Stimulated activated CD8-positive, alpha-beta memory T cell treated with anti-CD3 and anti-CD28 coated beads, Interleukin-2, amount 100 ng/mL, for 1 hour (primary cell): ENCODE measurements around the gene RALGDS.

ENCODE experiments used
- DNase-seq, 2 donors: peaks; one replicate each; pipeline ENCODE4 v3.0.0-alpha.2; 2020; ENCODE audit warnings: low read depth in 2 of 2

Gene RALGDS

DNA sequence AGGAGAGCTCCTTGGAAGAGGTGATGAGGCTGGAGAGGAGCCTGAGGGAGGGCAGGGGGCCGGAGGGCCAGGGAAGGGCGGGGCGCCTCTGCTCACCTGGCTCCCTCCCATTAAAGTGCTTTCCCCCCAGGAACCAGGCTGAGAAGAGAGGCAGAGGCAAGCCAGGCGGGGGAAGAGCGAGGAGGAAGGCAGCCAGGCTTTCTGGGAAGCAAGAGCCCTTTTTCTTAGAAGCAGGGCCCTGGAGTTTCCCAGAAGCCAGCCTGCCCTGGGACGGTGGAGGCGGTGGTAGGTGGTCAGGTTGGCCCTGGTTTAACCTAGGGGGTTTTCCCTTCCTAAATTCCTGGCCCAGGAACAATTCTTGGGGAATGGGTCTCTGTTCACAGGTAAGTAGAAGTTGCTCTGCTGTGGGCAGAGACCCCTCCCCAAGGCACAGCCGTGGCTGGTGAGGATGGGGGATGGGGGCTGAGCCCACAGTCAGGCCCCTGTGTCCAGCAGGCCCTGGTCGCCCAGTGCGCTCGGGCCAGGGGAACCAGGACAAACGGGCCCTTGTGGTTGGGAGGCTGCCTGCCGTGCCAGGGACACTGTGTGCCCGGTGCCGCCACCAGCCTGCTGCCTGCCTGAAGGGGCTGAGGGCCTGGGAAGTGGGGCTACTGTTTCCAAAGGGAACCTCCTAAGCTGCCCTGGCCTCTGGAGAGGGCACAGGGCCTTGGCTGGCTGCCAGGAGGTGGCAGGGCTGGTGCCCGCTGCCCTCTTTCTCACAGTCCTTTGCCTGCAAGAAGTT is 16.6 kb upstream of the RALGDS start:
- no peak for DNase-seq

DNA sequence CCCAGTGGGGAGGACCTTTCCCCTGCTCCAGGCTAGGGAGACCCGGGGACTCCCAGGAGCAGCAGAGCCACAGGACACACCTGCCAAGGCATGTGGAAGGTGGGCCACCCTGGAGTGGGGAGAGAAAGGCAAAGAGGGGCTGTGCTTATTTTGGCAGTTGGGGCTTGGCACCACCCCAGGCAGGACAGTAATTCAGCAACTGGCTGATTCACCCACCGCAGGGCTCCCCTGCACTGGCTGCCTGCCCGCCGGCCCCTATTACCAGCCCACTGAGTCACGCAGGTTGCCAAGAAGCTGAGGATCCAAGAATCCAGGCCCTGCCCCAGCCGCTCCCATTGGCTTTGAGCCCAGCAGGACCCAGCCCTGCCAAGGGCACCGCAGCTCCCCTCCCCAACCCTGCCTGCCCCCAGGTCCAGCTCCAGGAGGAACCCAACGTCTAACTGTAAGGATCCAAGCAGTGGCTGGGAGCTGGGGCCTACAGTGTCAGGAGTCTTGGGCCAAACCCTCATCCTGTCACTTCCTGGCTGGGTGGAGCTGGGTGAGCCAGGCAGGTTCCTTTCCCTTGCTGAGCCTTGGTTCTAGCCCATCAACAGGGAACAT is 14.2 kb upstream of the RALGDS start:
- no peak for DNase-seq

- DNase-seq, result no peak
Measured at GRCh38 chr9:133134388-133135145, 13.5 kb upstream of the RALGDS start.

DNA sequence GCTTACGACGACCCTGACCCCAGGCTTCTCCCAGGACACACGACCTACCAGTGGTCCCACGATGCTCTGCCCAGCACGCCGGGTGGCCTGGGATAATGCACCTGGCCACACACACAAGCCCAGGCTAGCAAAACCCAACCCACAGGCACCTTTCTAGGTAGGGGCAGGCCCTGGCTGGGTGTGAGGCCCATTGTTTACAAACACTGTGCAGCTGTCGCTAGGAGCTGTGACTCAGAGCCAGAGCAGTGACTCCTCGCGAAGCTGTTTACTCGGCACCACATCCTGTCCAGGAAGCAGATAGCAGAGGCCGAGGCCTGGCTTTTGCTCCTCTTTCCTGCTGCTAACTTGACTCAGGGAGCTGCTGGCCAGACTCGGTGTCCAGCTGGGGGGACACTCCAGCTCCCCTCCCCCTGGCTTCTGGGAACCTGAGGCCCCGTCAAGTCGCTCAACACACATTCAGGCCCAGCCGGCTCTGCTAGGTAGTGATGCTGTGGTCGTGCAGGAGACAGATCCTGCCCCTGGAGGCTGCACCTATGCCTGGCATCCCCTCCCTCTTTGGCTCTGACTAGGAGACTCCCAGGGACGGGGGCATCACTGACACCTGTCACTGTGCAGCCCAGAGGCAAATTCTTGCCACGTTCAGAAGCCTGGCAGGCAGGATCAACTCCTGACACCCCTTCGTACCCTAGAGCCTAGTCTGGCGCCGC is 12.8 kb upstream of the RALGDS start:
- peak; percentile 71 to 78 for DNase-seq

GRCh38 chr9:133132174-133132573 is 11.1 kb upstream of the RALGDS start:
- no peak for DNase-seq

DNA sequence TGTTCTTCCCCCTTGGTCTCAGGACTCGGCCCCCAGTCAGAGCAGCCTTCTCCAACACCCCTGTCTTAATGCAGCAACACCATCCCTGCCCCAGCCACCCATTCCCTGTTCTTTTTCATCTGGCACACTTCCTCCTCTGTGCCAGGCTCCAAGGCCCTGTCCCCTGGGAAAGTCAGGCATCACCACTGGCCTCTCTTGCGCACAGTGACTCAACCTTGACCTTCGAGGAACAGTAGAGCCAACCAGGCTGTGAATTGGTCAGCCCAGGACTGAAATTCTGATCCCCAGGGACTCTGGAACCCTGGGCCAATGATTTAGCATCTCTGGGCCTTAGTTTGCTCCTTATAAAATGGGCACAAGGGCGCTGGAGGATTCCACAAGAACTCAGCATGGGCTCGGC is 10.5 kb upstream of the RALGDS start:
- DNase-seq, result no peak

DNA sequence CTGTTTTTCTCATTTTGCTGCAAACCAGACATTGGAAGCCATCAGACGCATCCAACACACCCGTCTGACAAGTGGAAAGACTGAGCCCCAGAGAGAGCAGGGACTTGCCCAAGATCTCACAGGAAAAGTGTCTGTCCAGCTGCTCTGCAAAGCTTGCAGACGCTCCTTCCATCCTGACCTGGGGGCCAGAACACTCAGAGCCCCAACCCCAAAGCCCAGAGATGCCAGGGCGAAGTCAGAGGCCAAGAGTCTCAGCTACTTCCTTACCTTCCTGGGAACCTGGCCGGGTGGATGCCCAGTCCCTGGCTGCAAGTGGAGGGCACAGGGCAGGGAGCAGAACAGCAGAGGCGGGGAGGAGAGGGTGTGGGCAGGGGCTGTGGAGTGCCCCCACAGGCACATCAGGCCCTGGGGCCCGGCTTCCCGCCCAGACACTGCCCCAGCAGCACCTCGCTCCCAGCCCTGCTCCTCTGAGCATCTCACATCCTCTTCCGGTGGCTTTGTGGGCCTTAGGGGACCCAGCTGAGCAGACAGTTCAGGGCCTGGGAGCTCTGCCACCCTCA is 9.7 kb upstream of the RALGDS start:
- DNase-seq, result no peak

DNA sequence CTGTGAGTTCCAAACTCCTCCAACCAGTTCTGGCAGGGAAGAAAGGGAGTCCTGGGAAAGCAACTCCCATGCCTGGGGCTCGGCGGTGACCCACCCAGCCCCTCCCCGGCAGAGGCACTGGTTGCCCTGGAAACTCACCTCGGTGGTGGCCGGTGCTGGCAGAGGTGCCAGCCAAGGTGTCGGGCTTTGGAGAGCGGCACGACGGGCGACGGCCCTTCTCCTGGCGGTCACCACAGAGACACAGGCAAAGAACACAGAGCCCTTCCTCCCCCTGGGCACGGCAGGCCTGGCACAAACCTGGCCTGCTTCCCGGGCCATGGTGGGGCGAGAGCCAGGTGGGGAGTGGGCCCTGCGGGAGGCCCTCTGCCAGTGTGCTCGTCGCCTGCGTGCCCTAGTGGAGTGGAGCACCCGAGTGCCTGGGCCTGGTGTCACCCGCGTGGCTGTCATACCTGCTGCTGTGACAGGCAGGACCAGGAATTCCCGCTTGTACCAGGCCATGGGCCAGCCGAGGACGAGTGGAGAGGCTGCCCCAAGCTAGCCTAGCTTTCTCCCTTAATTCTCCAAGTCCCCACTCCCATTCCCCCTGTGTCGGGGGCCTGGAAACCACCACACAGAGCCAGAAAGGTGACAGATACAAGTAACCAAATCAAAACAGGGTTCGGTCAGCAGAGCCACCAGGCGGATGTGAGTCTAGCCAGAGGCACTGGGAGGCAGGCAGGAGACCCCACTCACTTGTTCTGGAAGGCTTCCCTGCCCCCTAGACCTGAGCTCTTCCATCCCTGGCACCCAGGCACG is 8.2 kb upstream of the RALGDS start:
- no peak for DNase-seq

- DNase-seq, result no peak
Measured at GRCh38 chr9:133128152-133128551, 7.1 kb upstream of the RALGDS start.

DNA sequence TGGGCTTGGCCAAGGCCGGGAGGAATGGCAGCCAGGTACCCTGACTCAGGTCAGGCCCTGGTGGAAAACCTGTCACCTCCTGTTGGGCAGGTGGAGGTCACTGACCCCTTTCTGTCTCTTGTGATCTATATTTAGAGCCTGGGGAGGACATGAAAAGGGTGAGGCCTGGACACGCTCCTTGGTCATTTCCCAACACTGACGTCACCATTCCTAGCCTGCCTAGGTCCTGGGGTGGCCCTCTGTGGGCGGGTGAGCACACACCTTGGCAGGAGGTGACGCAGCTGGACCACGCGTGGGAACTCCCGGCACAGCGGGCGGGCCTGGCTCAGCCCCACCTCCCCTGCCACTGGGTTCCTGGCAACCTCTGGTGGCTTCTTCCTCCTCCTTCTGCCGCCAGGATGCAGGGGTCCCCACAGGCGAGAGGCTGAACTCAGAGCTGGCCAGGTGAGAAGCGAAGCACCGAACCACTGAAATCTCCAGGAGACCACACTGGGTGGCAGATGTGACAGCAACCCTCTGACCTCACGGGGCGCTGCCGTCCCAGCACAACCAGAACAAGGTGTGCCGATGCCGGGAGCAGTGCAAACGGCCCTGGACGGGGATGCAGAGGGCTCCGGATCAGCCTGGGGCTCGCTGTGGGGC is 6.4 kb upstream of the RALGDS start:
- no peak for DNase-seq

DNA sequence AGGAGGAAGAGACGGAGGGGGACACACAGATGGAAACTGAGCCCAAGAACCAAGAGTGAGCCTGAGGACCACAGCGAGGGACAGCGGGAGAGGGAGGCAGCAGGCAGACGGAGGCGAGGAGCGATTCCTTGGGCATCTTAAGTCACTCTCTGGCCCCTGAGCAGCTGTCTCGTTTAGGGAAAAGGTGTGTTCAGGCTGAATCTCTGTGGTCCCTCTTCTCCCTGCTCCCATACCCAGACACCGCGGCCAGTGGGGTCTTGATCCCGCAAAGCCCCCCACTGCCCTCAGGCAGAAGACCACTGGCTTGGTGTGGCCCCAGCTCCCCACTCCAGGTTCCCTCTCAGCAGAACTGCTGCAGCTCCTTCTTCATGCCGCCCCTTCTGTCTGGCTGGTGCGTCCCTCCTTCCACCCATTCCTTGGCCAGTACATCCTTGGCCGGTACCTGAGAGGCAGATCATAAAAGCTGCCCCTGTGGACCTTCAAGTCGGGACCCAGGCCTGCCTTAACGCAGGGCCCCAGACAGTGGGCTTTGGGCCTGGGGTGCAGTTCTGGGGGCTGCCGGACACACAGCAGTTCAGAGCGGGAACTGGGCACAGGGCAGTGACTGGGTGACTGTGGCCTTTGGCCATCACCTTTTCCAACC is 5.8 kb upstream of the RALGDS start:
- no peak for DNase-seq

- no peak for DNase-seq
Measured at GRCh38 chr9:133125941-133126696, 5.1 kb upstream of the RALGDS start.

DNA sequence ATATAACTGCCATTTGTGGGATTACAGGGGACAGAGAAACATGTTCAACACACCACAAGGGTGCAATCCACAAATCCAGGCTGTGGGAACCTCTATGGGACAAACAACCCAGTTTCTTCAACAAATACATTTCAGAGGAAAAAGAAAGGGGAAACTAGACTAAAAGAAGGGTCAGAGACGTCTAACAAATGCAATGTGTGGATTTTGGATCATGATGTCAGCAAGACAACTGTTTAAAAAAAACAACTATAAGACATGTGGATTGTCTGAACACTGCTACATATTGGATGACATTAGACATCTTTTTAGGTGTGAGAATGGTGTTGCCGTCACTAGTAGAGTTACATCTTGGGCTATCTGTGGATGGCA is 3.9 kb upstream of the RALGDS start:
- no peak for DNase-seq

GRCh38 chr9:133124123-133124906 is 3.3 kb upstream of the RALGDS start:
- DNase-seq, result no peak

DNA sequence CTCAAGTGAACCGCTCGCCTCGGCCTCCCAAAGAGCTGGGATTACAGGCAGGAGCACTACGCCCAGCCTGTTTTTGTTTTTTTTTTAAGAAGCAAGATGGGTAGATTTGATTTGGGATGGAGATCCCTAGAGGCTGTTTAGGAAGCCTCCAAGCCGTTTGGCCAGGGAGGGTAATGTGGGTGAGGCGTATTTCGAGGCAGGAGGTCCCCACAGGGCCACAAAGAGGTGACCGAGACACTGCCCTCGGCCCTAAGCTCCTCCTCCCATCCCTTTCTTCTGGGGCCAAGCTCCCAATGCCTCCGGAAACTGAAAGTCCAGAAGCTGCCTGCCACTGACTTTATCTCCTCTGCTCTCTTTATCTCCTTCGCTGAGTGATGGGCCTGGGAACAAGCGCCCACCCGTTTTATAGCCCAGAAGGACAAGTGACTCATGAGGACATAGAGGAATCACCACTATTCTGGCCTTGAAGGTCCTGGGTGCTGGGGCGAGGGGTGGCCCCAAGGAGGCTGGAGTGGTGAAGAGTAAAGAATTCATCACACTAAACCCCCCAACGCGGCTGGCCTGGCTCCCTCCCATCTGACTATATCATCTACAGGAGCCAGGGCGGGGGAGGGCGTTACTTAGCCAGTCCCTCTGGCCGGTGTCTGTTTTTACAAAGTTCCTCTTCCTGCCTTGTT is 2.0 kb upstream of the RALGDS start:
- DNase-seq, result no peak

DNA sequence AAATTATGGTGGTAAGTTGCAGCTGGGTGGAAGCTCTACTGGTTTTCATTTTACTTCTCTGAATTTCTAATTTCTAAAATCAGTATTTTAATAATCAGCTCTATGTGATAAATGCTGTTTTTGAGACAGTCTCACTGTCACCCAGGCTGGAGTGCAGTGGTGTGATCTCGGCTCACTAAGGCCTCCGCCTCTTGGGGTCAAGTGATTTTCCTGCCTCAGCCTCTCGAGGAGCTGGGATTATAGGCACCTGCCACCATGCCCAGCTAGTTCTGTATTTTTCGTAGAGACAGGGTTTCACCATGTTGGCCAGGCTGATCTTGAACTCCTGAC is 1.5 kb upstream of the RALGDS start:
- no peak for DNase-seq

DNA sequence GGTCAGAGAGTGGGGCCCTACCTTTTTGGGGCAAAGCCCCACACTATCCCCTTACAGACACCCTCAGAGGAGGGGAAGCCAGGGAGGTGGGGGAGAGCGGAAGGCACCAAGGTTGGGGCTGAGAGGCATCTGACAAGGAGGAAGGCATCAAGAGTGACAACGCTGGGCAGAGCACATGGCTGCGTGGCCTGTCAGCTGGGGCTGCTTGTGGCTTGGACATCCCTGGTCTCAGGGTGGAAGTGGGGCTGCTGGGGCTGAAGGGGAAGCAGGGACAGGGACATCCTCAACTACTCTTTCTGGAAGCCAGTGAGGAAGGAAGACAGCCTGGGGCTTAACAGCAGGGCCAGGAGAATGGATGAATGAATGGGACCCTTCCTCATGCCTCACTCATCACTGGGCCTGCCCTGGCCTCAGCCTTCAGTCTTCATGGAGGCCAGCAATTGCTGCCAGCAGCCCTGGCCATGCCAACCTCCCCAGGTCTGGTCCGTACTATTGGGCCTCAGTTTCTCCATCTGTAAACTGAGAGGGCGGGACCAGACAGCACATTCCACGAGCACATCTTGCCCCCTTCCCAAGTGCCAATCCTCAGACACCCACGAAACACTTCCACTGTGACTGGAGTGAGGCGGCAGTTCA is 993 bp upstream of the RALGDS start:
- DNase-seq, result no peak
